Endothelial cell of umbilical vein (primary cell): ENCODE data around the gene APRT. TPM values are rescaled to one million over a fixed set of nuclear protein-coding genes. Genes with fewer than 3 reads are reported as not detected.

Source experiments
- BruUV-seq: library from RNA; stranded (reverse); fragments of 400-500 nt; replicated peaks from 2 replicates; lab custom pipeline; 2021; lab: Mats Ljungman, UMichigan
- CTCF ChIA-PET: fragments of 300-600, 350-600 bp; sonication (Branson Sonifier 250); formaldehyde crosslinking; loops from one replicate; lab custom pipeline; 2021; ENCODE audit warnings: antibody characterized with exemption, inconsistent platforms; lab: Charles Lee
- POLR2A ChIA-PET: fragments of 300-600, 350-600 bp; sonication (Branson Sonifier 250); formaldehyde crosslinking; loops from one replicate; lab custom pipeline; 2021; ENCODE audit warnings: antibody characterized with exemption, inconsistent platforms; lab: Charles Lee
- DNase-seq: peaks from one replicate; pipeline ENCODE4 v3.0.0-alpha.2; 2011; ENCODE audit warnings: low read depth, low spot score
- FAIRE-seq: peaks from 2 replicates; lab custom pipeline; 2011; peaks lifted over from hg19 to GRCh38; lab: Jason Lieb, UNC
- H2AFZ ChIP-seq: 2 replicates; pipeline ENCODE4 v1.6.0; 2012; ENCODE audit warnings: low read depth, low read length, control low read depth, inconsistent platforms
- H3K27ac ChIP-seq: 2 replicates; pipeline ENCODE4 v1.5.1; 2011; ENCODE audit warnings: low read depth, mild to moderate bottlenecking, control low read depth, low read length, moderate library complexity; ENCODE audit not compliant: insufficient read depth
- H3K27me3 ChIP-seq, 2 experiments: 2 replicates each; pipeline versions ENCODE4 v1.6.0 to v1.6.1; 2011; ENCODE audit warnings: low read length in 2 of 2, mixed read lengths in 1 of 2; ENCODE audit not compliant: control insufficient read depth in 2 of 2, insufficient read depth in 2 of 2
- H3K36me3 ChIP-seq, 2 experiments: 2 replicates in 1 of 2; 3 replicates in 1 of 2; pipeline ENCODE4 v1.5.1; 2011; ENCODE audit warnings: low read length in 2 of 2, mild to moderate bottlenecking in 1 of 2, moderate library complexity in 1 of 2; ENCODE audit not compliant: control insufficient read depth in 2 of 2, insufficient read depth in 2 of 2; ENCODE audit errors: extremely low read depth in 1 of 2
- H3K4me1 ChIP-seq: 3 replicates; pipeline ENCODE4 v1.5.1; 2011; ENCODE audit warnings: mild to moderate bottlenecking, low read length; ENCODE audit not compliant: control insufficient read depth, insufficient read depth; ENCODE audit errors: extremely low read depth
- H3K4me2 ChIP-seq: 2 replicates; pipeline ENCODE4 v1.6.1; 2011; ENCODE audit warnings: low read length, control low read depth, mixed read lengths; ENCODE audit not compliant: insufficient read depth
- H3K4me3 ChIP-seq, 3 experiments: fragments of 200-600 bp in 1 of 3; sonication (generic), shearing (Covaris generic) in 1 of 3; replicated peaks in 1 of 3; 2 replicates each; pipeline ENCODE4 v1.5.1; 2011 to 2016; ENCODE audit warnings: control low read depth in 3 of 3, low read length in 3 of 3, mild to moderate bottlenecking in 2 of 3, inconsistent platforms in 1 of 3, low read depth in 1 of 3, moderate library complexity in 1 of 3; ENCODE audit not compliant: insufficient read depth in 1 of 3
- H3K79me2 ChIP-seq: 2 replicates; pipeline ENCODE4 v1.6.0; 2012; ENCODE audit warnings: low read length, inconsistent platforms; ENCODE audit not compliant: control insufficient read depth, insufficient read depth
- H3K9ac ChIP-seq: replicated peaks from 2 replicates; pipeline ENCODE3; 2011; ENCODE audit warnings: low read length, control low read depth; ENCODE audit not compliant: insufficient read depth; ENCODE audit errors: extremely low read depth
- H3K9me1 ChIP-seq: replicated peaks from 3 replicates; pipeline ENCODE4 v1.6.0; 2011; ENCODE audit warnings: mild to moderate bottlenecking, low read length; ENCODE audit not compliant: control insufficient read depth, insufficient read depth; ENCODE audit errors: extremely low read depth
- H3K9me3 ChIP-seq: replicated peaks from 2 replicates; pipeline ENCODE4 v1.5.1; 2012; ENCODE audit warnings: low read length, inconsistent platforms; ENCODE audit not compliant: control insufficient read depth, insufficient read depth
- H4K20me1 ChIP-seq: replicated peaks from 2 replicates; pipeline ENCODE3; 2011; ENCODE audit warnings: mild to moderate bottlenecking, low read length; ENCODE audit not compliant: control insufficient read depth, insufficient read depth; ENCODE audit errors: extremely low read depth
- CTCF ChIP-seq, 2 donors: IDR thresholded peaks; 1 replicate in 1 of 2; 2 replicates in 1 of 2; pipeline ENCODE4 v1.5.1; 2011; ENCODE audit warnings: low read length in 2 of 2, mild to moderate bottlenecking in 2 of 2, moderate library complexity in 2 of 2, control low read depth in 1 of 2, inconsistent platforms in 1 of 2, low read depth in 1 of 2; ENCODE audit not compliant: insufficient read depth in 1 of 2; ENCODE audit errors: extremely low read depth in 1 of 2
- EZH2 ChIP-seq: IDR thresholded peaks from 2 replicates; pipeline ENCODE4 v1.6.1; 2012; ENCODE audit warnings: borderline replicate concordance, low read depth, mild to moderate bottlenecking, moderate library complexity, low read length, inconsistent platforms; ENCODE audit not compliant: severe bottlenecking
- FOS ChIP-seq: IDR thresholded peaks from 2 replicates; pipeline ENCODE4 v1.6.1; 2011; ENCODE audit warnings: mild to moderate bottlenecking, low read length, moderate library complexity, borderline replicate concordance; ENCODE audit not compliant: insufficient read depth
- GATA2 ChIP-seq: IDR thresholded peaks from 2 replicates; pipeline ENCODE4 v1.7.0; 2011; ENCODE audit warnings: low read depth, mild to moderate bottlenecking, moderate library complexity, mixed read lengths, low read length; ENCODE audit not compliant: insufficient read length, insufficient read depth
- JUN ChIP-seq: IDR thresholded peaks from 2 replicates; pipeline ENCODE4 v1.6.1; 2011; ENCODE audit warnings: borderline replicate concordance, low read depth; ENCODE audit not compliant: insufficient read length, insufficient read depth
- MAX ChIP-seq: IDR thresholded peaks from 2 replicates; pipeline ENCODE4 v1.6.1; 2011; ENCODE audit not compliant: insufficient read depth, insufficient read length
- MYC ChIP-seq: IDR thresholded peaks from one replicate; pipeline ENCODE4 v1.6.1; 2011; ENCODE audit warnings: mild to moderate bottlenecking, low read depth, low read length
- POLR2A ChIP-seq: IDR thresholded peaks from 2 replicates; pipeline ENCODE4 v1.6.1; 2012; ENCODE audit warnings: low read depth, mild to moderate bottlenecking, control low read depth, low read length
- POLR2AphosphoS5 ChIP-seq: IDR thresholded peaks from 2 replicates; pipeline ENCODE4 v1.6.1; 2012; ENCODE audit warnings: low read depth, mild to moderate bottlenecking, control low read depth, low read length, moderate library complexity; ENCODE audit not compliant: insufficient read depth
- dilution Hi-C: fragments of 300-500 bp; cut with MboI; formaldehyde crosslinking; loops from one replicate; pipeline ENCODE4 v1.15.0; 2019; ENCODE audit warnings: low sequenced_read_pairs; ENCODE audit not compliant: extremely low pct_ligation_motif_present
- intact Hi-C: fragments of 100-400 bp; cut with micrococcal nuclease; formaldehyde crosslinking; loops from one replicate; pipeline ENCODE4 v1.10.0; 2022
- polyA plus RNA-seq, 4 experiments: library from polyadenylated mRNA; depleted of rRNA in 3 of 4; stranded (reverse) in 3 of 4; unstranded in 1 of 4; fragments of >200 nt; gene quantifications; 2 replicates each; pipeline versions ENCODE4 v1.2.1 to v1.2.3, GENCODE V29; 2011 to 2012; ENCODE audit warnings: missing spikeins in 1 of 4
- total RNA-seq: library from RNA; stranded (reverse); gene quantifications from 2 replicates; pipeline ENCODE4 v1.2.3, GENCODE V29; 2021

Gene APRT
- total and polyA plus RNA-seq, 2 donors (not counting 3 experiments of a cell fraction or from before 2014, with no cell fraction given), result 143 to 152 TPM

- ChIA-PET POLR2A (no interaction called here), CTCF (no interaction called here)
- Histone ChIP-seq H3K27me3 (no peaks in the 10 kb centered on the region), H3K9ac (no peak overlapping the region), H3K36me3 (peaks cover 0 to 10% of the 10 kb centered on the region in 2 experiments), H2AFZ (no peak overlapping the region), H3K4me3 (no peak overlapping the region), H3K79me2 (no peaks in the 10 kb centered on the region), H3K27ac (no peak overlapping the region), H3K4me2 (no peak overlapping the region), H4K20me1 (no peaks in the 10 kb centered on the region), H3K9me1 (no peaks in the 10 kb centered on the region), H3K4me1 (no peaks in the 10 kb centered on the region), H3K9me3 (no peaks in the 10 kb centered on the region)
- no TSS peak for BruUV-seq
- dilution Hi-C loops, result no loop called here
- DNase-seq (no peak), FAIRE-seq (no peak)
- intact Hi-C loops, result no loop called here
- TF ChIP-seq POLR2A, result no peak
- TF ChIP-seq JUN, result no peak
- TF ChIP-seq MAX, result no peak
- TF ChIP-seq EZH2, result no peak
- TF ChIP-seq FOS, result no peak
- no peak for TF ChIP-seq POLR2AphosphoS5
- TF ChIP-seq CTCF (IDR thresholded peaks at IDR 0.05; ENCODE audit: extremely low read depth in 1 of 2, insufficient read depth in 1 of 2, low read depth in 1 of 2, low read length in 2 of 2), result no peak
- no peak for TF ChIP-seq MYC
- no peak for TF ChIP-seq GATA2
Observed at GRCh38 chr16:88841521-88842307, 30.0 kb upstream of the APRT start.
